Activated CD8-positive, alpha-beta memory T cell treated with anti-CD3 and anti-CD28 coated beads for 48 hours (primary cell): ENCODE measurements around the gene OTOG.

Experiments used
- DNase-seq, 3 experiments: peaks; one replicate each; pipeline ENCODE4 v3.0.0-alpha.2; 2020; ENCODE audit warnings: low read depth in 2 of 3, low spot score in 2 of 3

OTOG gene

DNA sequence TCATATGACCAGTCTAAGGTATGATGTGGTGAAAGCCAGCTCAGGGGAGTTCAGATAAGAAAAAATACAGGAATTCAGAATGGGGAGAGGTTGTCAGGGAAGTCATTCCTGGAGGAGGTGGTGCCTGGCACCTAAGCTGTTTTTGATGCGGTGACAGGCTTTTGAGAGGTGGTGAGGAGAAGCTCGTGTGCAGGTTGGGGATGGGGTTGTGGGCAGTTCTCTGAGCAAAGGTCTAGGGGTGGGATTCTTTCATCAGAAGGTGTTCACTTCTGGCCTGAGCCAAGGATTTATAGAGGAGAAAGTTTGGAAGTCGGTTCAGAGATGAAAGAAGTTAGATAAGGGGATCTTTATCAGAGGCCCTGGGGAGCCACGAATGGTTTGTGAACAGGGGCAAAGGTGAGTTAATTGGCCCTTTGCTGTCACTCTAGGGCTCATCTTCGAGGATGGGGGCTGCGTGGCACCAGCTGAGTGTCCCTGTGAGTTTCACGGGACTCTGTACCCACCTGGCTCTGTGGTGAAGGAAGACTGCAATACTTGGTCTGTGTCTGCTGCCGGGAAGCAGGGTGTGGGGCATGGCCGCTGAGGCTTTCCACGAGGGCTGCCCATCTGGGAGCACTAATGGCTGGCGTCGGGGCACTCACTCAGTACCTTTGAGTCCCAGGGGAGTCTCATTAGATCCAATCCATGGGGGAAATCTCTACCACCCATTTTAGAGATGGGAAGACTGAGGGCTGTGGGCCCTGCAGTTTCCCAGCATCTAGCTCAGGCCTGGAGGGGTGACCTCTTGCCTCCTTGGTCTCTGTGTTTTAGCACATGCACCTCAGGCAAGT is 13.4 kb downstream of the OTOG start:
- DNase-seq = no peak

DNA sequence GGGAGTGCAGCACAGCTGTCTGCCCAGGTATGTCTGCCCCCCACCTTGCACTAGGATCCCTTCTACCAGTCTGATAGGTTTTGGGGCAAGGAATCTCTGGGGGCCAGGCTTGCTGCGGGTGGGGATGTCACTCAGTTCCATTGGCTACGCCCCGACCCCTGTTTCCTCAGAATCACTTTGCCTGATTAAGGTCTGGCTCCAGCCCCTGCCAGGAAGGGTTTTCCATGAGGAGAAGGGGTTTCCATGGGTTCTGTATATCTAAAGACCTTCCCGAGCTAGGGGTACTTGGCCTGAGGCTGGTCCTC is 14.0 kb downstream of the OTOG start:
- DNase-seq = no peak

DNA sequence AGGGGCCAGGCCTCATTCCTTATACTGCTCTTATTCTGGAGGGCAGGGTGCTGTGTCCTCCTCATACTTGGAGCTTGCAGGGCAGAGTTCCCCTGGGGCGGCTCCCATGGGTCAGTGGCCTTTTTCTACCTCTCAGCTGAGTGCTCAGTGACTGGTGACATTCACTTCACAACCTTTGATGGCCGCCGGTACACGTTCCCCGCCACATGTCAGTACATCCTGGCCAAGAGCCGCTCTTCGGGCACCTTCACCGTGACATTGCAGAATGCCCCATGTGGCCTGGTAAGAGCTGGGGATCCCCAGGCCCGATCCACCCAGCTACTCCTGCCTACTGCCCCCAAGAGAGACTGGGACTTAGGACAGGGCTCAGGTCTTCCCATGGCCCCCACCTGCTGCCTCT is 14.5 kb downstream of the OTOG start:
- DNase-seq = no peak

DNA sequence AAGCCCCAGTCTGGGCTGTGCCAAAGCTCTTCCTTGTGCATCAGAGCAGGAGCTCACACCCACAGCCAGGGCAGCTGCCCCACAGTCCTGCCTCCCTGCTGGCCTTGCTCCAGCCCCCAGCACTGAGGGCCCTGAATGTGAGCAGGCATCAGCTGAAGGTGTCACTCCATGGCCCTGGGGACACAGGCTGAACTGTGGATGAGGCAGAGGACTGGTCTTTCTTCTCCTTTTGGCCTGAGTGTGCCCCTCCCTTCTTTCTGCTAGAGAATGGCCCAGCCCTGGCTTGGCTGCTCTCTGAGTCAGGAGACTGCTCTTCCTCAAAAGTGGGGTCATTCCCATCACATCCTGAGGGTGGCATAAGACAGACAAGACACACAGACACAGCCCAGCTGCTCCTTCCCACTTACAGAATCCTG is 16.2 kb downstream of the OTOG start:
- no peak for DNase-seq

DNA sequence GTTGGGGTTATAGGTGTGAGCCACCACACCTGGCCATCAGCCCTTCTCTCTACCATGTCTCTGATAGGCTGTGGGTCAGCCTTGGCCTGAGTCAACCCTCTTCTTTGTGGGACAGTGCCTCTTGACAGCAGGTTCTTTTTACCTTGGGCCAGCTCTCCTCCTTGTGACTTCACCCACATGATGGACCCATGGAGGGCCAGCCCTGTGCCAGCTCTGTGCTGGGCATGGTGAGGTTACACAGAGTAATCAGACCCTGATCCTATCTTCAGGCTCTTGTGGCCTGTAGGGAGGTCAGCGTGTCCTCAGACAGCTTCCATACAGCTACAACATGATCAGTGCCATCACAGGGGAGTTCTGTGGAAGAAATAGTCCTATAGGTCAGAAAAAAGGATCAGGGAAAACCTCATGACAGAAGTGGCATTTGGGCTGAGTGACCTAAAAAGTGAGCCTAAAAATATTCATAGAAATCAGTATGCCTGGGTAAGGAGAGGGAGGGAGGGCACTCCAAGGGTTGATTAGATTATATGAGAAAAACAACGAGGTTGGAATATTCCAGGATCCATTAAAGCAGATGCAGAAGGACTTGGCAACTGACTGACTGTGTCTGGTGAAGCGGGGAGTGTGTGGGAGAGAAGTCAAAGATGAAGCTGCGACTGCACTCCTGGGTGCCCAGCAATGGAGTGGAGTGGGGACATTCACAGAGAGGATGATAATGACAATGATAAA is 17.1 kb downstream of the OTOG start:
- DNase-seq = no peak

DNA sequence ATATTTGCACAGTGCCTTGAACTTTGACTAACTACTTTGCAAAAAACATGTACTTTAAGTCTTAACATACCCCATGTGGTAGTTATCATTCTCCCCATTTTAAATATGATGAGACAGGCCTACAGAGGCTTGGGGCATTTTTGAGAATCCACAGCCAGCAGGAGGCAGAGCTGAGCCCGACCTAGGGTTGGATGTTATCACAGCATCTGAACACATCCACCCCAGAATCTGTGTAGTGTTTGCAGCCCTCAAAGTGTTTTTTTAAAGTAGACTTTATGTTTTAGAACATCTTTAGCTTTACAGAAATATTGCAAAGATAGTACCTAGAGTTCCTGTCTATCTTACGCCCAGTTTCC is 17.6 kb downstream of the OTOG start:
- no peak for DNase-seq

DNA sequence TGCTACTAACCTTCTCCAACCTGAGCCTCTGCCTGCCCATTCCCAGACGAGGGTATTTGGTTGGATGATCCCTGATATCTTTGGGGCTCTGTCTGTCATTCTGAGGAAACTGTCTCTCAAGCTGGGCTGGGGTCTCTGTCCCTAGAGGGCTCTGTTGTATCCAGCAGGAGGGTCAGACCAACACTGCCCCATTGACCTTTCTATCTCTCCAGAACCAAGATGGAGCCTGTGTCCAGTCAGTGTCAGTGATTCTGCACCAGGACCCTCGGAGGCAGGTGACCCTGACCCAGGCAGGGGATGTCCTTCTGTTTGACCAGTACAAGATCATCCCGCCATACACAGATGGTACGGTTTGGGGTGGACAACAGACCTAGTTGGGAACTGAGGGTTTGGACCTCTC is 21.9 kb downstream of the OTOG start:
- no peak for DNase-seq

DNA sequence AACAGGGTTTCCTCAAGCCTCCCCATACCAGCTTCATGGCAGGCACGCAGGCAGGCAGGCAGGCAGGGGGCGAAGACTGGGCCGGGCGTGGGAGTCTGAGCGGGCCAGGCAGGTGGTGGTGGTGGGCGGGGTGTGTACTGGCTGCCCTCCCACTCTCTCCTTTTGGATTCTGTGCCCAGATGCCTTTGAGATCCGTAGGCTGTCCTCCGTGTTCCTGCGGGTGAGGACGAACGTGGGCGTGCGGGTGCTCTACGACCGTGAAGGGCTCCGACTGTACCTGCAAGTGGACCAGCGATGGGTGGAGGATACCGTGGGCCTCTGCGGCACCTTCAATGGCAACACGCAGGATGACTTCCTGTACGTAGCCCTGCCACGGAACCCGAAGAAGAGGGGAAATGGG is 23.0 kb downstream of the OTOG start:
- DNase-seq = no peak

DNA sequence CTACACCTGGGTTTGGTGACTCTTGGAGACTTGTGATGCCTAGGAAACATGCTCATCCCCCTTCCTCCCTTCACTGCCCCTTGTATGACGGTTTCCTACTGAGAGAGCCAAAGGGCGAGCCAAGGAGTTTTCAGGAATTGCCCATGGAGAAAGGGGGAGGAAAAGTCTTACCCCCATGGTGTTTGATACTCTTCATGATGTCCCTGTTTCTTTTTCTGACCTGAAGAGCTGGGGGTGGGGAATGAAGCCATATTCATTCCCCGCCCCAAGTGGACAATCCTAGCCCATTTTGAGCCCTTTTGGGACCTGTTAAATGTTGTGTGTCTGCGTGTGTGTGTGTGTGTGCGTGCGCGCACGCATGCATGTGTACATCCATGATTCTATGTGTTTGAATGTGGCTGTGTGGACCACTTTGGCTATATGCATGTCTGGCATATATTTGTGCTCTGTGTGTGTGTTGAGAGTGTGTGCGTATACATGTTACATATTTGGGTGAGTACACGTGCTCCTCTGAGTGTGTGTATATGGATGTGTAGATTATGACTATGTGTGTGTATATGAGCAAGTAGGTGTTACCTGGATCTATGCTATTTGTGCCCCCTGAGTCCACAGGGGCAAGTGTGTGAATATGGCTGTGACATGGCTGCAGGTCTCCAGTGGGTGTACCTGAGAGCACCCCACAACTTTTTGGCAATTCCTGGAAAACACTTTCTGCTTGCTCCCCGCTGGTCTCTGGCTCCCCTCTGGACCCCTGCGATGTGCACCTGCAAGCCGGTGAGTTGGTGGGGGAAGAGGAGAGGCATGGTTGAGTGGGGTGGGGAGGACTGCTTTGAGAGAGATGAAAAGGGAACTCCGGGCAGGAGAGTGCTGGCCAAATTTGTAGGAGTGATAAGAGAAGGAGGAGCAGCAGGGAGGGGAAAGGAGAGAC is 24.6 kb downstream of the OTOG start:
- no peak for DNase-seq

DNA sequence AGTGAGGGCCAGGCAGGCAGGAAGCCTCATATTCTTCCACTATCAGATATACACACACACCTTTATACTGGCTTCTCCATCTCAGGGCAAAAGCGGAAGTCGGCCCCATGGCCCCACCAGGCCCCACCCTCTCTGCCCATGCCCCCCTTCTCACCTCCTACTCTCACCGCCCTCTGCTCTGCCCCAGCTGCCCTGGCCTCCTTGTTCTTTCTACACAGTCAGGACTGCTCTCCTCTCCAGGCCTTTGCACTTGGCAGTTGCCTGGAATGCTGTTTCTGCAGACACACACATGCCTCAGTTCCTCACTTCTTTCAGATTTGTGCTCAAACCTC is 25.3 kb downstream of the OTOG start:
- no peak for DNase-seq

DNA sequence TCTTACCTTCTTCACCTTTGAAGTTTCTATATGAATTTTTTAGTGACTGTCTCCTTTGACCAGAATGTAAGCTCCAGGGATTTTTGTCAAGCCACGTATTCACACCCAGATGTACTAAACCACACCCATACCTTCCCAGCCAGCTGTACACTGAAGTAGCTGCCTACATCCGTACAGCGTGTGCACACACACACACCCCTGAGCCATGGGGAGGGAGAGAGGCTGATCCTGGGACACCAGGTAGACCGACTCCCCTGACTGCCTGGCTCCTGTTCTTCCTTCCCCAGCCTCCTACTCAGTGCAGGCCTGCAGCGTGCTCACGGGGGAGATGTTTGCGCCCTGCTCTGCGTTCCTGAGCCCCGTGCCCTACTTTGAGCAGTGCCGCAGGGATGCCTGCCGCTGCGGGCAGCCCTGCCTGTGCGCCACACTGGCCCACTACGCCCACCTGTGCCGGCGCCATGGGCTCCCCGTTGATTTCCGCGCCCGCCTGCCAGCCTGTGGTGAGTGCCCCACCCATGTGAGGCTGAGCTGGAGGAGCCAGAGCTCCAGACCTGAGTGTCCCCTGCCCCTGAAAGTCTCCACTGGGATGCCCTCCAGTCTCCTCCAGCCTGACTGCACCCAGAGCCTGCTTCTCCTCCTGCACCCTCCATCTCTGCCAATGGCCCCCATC is 25.9 kb downstream of the OTOG start:
- no peak for DNase-seq

DNA sequence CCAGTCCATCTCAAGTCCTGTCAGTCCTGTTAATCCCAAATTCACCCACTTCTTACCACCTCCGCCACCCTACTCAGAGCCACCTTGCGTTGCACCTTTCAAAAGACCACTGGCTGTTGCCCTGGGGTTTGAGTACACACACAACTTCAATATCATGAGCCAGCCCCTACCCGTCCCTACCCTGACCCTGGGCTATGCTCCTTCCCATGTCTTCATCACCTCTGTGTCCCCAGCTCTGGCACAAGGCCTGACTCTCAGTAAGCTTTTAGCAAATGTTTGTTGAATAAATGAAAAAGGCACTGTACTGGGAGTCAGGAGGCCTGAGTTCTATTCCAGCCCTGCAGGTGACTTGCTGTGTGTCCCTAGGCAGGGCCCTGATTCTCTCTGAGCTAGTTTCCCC is 26.5 kb downstream of the OTOG start:
- no peak for DNase-seq

DNA sequence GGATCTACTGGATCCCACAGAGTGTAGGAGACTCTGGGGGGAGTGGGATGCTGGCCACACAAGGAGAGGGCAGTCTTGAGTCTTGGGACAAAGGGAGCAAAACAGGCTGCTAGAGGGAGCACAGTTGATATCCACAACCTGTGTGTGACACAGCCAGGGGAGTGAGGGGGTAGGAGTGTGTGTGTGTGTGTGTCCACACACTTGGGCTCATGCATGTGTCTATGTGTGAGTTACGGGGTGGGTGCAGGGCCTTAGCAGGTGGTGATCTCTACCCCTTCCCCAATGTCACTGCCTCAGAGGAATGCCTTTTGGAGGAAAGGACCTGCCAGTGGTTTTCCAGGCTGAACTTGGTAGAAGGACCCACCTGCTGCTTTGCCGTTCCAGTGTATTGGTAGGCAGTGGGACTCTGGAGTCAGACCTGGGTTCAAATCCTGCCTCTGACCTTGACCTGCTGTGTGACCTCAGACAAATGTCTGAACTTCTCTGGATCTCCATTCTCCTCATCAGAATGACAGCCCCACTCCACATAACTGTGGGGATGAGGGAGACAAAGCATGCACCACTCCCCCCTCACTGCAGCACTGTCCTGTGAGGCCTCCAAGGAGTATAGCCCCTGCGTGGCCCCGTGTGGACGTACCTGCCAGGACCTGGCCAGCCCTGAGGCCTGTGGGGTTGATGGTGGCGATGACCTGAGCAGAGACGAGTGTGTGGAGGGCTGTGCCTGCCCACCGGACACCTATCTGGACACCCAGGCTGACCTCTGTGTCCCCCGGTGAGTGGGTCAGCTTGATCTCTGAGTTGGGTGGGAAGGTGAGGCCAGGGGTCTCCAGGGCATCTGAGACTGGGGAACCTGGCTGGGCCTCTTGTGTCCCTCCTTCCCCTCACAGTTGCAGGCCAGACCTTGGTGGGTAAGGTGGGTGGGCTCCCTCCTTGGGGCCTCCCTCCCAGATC is 27.4 kb downstream of the OTOG start:
- DNase-seq = no peak

DNA sequence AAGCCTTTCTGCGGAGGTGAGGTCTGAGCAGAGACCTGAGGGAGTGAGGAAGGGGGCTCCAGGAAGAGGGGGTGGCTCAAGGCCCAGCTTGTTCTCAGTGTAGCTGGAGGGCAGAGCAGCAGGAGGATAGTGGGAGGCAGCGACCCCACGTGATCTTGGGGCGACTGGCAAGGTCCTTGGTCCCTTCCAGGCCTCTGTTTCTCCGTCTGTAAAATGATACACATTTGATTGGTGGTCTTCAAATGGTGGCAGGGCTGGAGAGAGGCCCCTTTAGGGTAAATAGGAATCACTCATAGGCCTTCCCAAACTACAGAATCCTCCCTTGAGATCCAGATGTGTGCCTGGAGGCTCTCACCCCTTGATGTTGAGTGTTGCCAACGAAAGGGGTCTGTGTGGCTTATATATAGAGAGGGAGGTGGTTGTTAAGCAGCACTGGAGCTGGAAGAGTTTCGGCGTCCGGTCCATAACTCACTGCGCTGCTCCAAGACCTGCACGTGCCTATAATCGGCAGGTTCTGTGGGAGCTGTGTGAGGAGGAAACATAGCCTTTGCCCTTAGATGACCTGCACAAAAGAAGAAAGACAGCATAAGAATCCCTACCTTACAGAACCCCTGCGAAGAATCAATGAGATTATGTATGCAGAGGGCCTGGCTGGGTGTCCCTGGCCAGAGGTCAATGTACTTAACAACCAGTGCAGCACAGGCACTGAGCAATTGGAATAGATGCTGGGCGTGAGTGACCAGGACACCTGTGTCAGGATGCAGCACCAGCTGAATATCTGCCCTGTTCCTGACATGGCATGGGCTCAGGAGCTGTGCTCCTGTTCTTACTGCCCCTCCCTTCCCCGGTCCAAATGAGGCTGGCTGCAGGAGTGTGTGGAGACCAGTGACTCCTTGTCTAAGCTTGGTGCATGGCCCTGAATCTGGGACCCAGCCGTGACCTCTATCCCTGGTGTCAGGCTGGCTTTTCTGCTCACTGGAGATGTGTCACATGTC is 28.7 kb downstream of the OTOG start:
- DNase-seq = no peak

DNA sequence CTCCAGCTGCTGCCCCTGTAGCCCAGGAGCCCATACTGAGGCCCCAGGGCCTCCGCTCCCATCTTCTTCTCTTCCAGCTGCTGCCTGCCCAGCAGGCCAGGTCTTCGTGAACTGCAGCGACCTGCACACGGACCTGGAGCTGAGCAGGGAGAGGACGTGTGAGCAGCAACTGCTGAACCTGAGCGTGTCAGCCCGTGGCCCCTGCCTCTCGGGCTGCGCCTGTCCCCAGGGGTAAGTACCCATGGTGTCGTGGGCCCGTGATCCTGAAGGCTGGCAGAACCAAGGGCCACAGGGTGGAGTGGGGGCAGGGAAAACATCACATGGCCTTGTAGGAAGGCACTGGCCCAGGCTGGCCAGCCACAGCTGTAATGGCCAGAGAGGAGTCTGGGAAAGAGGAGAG is 31.2 kb downstream of the OTOG start:
- no peak for DNase-seq

DNA sequence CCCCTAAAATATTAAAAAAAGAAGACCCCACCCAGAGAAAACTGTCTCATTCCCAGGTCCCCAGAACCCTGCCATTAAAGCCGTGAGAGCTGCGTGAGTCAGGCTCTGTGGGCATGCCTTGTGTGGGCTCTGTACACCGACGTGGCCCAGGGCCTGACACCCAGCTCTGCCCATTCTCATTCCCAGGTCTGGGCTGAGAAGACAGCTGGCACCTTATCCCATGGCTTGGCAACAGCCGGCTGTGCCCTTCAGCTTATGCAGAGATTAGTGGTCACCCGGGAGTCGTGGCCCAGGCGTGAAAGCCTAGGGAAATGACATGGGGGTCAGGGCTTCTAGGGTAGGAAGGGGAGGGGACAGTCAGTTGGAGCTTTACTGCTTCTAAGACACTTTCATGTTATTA is 31.9 kb downstream of the OTOG start:
- no peak for DNase-seq

DNA sequence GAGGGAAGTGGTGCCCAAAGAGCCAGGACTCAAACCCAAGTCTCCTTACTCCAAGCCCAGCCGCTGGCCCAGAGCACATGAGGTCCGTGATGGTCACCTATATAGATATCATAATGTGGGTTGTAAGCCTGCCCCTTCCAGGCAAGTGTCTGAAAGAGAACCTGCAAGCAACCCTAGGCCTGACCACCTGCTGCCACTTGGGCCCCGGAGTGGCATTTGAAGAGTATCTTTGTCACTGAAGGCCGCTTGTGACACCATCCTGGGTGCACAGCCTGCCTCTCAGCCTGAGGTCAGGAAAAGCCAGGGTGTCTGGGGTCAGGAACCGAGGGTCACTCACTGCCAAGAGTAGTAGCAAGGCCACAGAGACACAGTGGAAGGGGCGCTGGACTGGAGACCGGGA is 32.4 kb downstream of the OTOG start:
- DNase-seq = no peak

DNA sequence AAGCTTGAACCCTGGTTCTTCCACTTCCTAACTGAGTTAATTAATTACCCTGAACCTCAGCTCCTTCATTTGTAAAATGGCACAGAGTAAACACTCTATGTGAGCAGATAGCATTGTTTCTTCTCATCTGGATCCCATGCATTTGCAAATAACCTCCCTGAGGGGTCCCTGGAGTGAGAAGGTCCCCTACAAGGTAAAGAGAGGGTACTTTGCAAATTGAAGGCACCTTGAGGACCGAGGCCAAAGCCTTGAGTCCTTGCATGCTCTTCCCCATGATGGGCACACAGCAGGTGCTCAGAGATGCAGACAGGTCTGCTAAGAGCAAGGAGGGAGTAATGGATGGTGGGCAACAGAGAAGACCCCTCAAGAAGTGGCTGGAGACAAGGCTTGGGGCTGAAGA is 33.2 kb downstream of the OTOG start:
- no peak for DNase-seq

DNA sequence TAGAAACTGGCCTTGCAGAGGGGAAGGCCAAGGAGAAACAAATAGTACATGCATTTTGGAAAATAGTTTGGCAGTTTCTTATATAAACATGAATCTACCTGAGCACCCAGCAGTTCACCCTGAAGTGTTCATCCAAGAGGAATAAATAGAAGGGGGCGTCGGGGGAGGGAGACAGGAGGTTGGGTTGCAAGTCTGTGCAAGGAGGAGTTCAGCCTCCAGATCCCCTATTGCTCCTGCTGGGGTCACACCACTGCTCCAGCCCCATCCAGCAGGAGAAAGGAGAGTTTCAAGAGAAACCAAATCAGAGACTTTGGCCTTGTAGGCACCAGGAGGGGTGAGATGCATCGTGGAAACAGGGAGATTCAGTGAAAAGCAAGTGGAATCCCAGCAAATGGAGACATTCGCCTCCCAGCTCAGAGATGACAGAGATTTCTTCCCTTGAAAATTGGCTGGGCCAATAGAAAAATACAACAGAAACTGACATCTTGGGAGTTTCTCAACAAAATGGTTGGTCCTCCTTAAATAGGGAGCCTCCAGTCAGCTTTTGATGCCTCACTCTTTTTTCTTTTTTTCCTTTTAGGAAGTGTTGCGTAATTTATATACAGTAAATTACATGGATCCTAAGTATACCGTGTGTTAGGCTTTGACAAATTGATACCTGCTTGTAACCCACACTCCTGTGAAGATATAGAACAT is 34.1 kb downstream of the OTOG start:
- no peak for DNase-seq
